Measurements from ENCODE around the gene RFX4. TPM values are rescaled to one million over a fixed set of nuclear protein-coding genes. Genes with fewer than 3 reads are reported as not detected.

Gene RFX4
- total RNA-seq, 2 donors from 2014 or later, result not detected

GRCh38 chr12:106648736-106649135, 65.9 kb downstream of the RFX4 start:
- DNase-seq (ENCODE audit: low spot score), result no peak
- no peak overlapping the region for H3K27ac ChIP-seq
- no peak for TF ChIP-seq CTCF (IDR thresholded peaks at IDR 0.05)
- H3K27me3 ChIP-seq, result no peaks in the 10 kb centered on the region
- H3K36me3 ChIP-seq, result no peaks in the 10 kb centered on the region
- no peaks in the 10 kb centered on the region for H3K9me3 ChIP-seq
- H3K4me3 ChIP-seq, result no peak overlapping the region
- no peaks in the 10 kb centered on the region for H3K4me1 ChIP-seq

GRCh38 chr12:106651552-106651951, 68.7 kb downstream of the RFX4 start:
- no peak overlapping the region for H3K4me3 ChIP-seq
- TF ChIP-seq CTCF (IDR thresholded peaks at IDR 0.05), result no peak
- no peak for DNase-seq (ENCODE audit: low spot score)
- H3K36me3 ChIP-seq, result no peaks in the 10 kb centered on the region
- no peaks in the 10 kb centered on the region for H3K27me3 ChIP-seq
- no peaks in the 10 kb centered on the region for H3K9me3 ChIP-seq
- H3K27ac ChIP-seq, result no peak overlapping the region
- H3K4me1 ChIP-seq, result no peaks in the 10 kb centered on the region

GRCh38 chr12:106652510-106653015, 69.8 kb downstream of the RFX4 start:
- Histone ChIP-seq H3K36me3 (no peaks in the 10 kb centered on the region), H3K4me1 (no peaks in the 10 kb centered on the region), H3K27ac (no peak overlapping the region), H3K9me3 (no peaks in the 10 kb centered on the region), H3K4me3 (no peak overlapping the region), H3K27me3 (no peaks in the 10 kb centered on the region)
- no peak for DNase-seq (ENCODE audit: low spot score)
- no peak for TF ChIP-seq CTCF (IDR thresholded peaks at IDR 0.05)

GRCh38 chr12:106655577-106655976, 72.8 kb downstream of the RFX4 start:
- H3K4me3 ChIP-seq, result no peak overlapping the region
- H3K27me3 ChIP-seq, result no peaks in the 10 kb centered on the region
- H3K36me3 ChIP-seq, result no peaks in the 10 kb centered on the region
- H3K4me1 ChIP-seq, result no peaks in the 10 kb centered on the region
- no peak overlapping the region for H3K27ac ChIP-seq
- no peak for TF ChIP-seq CTCF (IDR thresholded peaks at IDR 0.05)
- DNase-seq (ENCODE audit: low spot score), result no peak
- H3K9me3 ChIP-seq, result no peaks in the 10 kb centered on the region

GRCh38 chr12:106657488-106657887, 74.7 kb downstream of the RFX4 start:
- no peaks in the 10 kb centered on the region for H3K27me3 ChIP-seq
- H3K4me3 ChIP-seq, result no peak overlapping the region
- no peak for DNase-seq (ENCODE audit: low spot score)
- no peaks in the 10 kb centered on the region for H3K4me1 ChIP-seq
- H3K36me3 ChIP-seq, result no peaks in the 10 kb centered on the region
- H3K9me3 ChIP-seq, result peaks cover 0 to 14% of the 10 kb centered on the region in 2 donors
- H3K27ac ChIP-seq, result no peak overlapping the region
- no peak for TF ChIP-seq CTCF (IDR thresholded peaks at IDR 0.05)

- no peak overlapping the region for H3K4me3 ChIP-seq
- H3K27ac ChIP-seq, result no peak overlapping the region
- TF ChIP-seq CTCF (IDR thresholded peaks at IDR 0.05), result no peak
- DNase-seq (ENCODE audit: low spot score), result no peak
- no peaks in the 10 kb centered on the region for H3K4me1 ChIP-seq
- H3K9me3 ChIP-seq, result peaks cover 0 to 43% of the 10 kb centered on the region in 2 donors
- no peaks in the 10 kb centered on the region for H3K27me3 ChIP-seq
- H3K36me3 ChIP-seq, result no peaks in the 10 kb centered on the region
These were observed 80.6 kb downstream of the RFX4 start for GRCh38 chr12:106663385-106663784.

Data from right atrium auricular region (tissue), 2 donors.